NCI-H146 (cell line): ENCODE data around the gene TMEM92.
"Not testable (repeated sequence)": the region's sequence is repeated elsewhere in the genome, so short reads cannot be mapped to it uniquely, and the experiment has no call there.

Source experiments
- DNase-seq: peaks from one replicate; lab custom pipeline; 2025; lab: John Stamatoyannopoulos, UW

The TMEM92 gene

DNA sequence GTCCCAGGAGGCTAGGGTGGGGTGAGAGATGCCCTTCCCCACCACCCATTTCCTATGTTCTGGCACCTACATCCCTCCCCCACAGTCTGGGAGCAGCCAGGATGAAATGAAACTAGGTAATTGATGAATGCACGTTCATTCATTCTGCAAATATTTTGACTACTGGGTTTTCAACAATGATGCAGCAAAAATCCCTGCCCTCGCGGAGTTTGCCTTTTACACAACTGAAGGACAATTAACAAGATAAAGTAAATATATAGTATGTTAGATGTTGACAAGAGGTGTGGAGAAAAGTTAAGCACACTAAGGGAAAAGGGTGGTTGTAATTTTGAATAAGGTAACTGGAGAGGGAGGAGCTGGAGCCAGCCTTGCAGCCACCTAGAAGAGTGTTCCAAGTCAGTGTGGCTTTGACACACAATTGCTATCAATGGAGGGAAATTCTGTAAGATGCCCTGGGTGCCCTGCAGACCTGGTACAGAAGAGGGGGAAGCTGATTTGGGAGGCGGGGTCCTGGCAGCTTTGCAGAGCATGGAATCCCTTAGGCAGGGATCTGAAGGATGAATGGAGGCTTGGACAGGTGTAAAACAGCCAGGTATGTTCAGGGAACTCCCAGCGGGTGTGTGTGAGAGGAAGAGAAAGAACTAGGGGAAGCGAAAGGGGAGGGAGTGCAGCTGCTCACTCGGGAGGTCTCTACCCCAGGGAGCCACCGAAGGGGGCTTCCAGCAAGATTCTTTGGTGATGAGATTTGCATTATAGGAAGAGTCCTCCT, 2.5 kb downstream of the TMEM92 start:
- DNase-seq = no peak

- no peak for DNase-seq
Measured at GRCh38 chr17:50277357-50277754, 3.1 kb downstream of the TMEM92 start.

DNA sequence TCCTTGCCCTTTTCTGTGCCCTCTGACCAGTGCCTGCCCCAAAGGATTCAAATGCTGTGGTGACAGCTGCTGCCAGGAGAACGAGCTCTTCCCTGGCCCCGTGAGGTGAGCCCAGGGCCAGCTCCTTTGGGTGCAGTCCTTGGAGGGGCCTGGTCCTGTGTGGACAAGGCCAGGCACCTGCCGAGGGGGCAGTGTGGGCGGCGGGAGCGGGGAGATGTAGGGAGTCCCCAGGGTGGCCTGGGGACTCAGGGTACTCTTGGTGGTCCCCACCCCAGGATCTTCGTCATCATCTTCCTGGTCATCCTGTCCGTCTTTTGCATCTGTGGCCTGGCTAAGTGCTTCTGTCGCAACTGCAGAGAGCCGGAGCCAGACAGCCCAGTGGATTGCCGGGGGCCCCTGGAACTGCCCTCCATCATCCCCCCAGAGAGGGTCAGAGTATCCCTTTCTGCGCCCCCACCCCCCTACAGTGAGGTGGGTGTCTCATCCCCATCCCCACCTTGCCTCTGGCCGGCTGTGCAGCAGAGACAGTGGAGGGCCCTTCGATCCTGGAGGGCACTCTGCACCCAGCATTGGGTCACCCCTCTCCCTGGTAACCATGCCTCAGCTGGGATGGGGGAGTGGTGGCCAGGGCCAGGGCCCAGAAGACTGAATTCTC, 4.4 kb downstream of the TMEM92 start:
- no peak for DNase-seq

DNA sequence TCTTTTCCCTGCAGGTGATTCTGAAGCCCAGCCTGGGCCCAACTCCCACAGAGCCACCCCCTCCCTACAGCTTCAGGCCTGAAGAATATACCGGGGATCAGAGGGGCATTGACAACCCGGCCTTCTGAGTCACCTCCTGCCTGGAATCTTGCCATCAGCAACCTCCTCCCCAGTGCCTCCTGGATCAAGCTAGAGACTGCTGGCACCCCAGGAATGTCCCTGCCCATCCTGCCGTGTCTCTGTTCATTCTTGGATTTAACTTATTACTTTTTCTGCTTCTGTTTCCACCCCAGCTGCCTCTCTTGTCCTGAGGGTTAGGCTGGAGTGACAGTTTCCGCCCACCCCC, 4.9 kb downstream of the TMEM92 start:
- no peak for DNase-seq

GRCh38 chr17:50279639-50280038, 5.4 kb downstream of the TMEM92 start:
- DNase-seq = no peak

GRCh38 chr17:50280068-50280467, 5.8 kb downstream of the TMEM92 start:
- no peak for DNase-seq

GRCh38 chr17:50280801-50281441, 6.7 kb downstream of the TMEM92 start:
- DNase-seq = no peak

DNA sequence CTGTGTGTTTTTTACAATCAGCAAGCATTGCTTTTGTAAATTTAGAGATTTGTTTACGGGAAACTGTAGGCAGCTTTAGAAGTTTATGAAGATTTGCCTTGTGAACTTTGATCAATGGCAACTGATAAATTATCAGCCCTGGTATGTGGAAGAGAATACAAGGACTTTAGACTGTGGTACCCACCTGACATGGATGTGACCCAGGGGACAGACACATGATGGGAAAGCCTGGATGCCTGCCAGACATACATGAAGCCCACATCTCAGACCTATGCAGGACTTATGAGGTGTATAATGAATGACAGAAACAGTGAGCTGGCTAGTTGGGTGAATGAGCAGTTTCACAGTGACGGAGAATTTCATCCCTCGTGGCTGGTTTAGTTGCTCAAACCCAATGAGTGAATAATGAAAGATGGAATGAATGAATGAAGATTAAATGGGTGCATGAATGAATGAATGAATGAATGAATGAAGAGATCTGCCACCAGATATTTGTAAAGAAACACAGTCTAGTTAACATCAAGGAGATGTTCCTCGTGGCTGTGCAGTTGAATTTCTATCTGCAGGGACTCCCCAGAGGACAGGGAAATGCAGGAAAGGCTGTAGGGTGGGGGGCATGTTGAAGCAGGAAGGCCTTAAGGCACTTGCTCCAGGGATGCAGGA, 7.6 kb downstream of the TMEM92 start:
- DNase-seq = no peak

- DNase-seq = no peak
Measured at GRCh38 chr17:50283246-50283645, 9.0 kb downstream of the TMEM92 start.

- DNase-seq = no peak
Measured at GRCh38 chr17:50283714-50284113, 9.4 kb downstream of the TMEM92 start.

DNA sequence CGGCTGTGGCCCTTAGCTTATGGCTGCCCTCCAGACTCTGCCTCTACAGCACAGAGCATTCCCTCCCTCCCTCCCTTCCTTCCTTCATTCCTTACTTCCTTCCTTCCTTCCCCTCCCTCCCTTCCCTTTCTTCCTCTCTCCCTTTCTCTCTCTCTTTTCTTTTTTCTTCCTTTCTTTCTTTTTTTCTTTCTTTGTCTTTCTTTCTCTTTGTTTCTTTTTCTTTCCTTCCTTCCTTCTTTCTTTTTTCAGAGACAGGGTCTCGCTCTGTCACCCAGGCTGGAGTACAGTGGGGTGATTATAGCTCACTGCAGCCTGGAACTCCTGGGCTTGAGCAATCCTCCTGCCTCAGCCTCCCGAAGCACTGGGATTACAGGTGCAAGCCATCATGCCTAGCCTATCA, 11.7 kb downstream of the TMEM92 start:
- no peak for DNase-seq

GRCh38 chr17:50287302-50287701, 13.0 kb downstream of the TMEM92 start:
- DNase-seq = not testable (repeated sequence)

- DNase-seq = no peak
Measured at GRCh38 chr17:50288306-50288705, 14.0 kb downstream of the TMEM92 start.

- DNase-seq = no peak
Measured at GRCh38 chr17:50289278-50289677, 15.0 kb downstream of the TMEM92 start.

- no peak for DNase-seq
Measured at GRCh38 chr17:50289991-50290702, 15.9 kb downstream of the TMEM92 start.

DNA sequence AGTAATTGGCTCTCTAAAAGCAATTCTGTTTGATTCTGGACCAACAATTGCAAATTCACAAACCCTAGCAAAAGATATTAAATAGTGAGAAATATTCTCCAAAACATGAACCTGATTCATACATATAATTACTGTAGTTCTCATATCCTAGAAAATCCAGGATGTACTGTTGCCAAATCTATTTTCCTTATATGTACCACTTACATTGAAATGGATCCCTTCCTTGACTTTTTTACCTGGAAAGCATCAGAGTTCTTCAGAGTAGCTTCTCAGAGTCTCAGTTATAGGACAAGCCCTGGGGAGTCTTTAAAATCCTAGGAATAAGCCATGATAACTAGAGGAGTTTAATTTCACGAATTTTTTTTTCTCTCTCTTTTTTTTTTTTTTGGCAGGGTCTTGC, 16.7 kb downstream of the TMEM92 start:
- DNase-seq = no peak

GRCh38 chr17:50292465-50292864, 18.2 kb downstream of the TMEM92 start:
- no peak for DNase-seq

- no peak for DNase-seq
Measured at GRCh38 chr17:50295021-50295420, 20.8 kb downstream of the TMEM92 start.

- peak; percentile 88 for DNase-seq
Measured at GRCh38 chr17:50297407-50297865, 23.2 kb downstream of the TMEM92 start.

GRCh38 chr17:50298018-50298417, 23.8 kb downstream of the TMEM92 start:
- no peak for DNase-seq

GRCh38 chr17:50299776-50300175, 25.5 kb downstream of the TMEM92 start:
- DNase-seq = no peak

DNA sequence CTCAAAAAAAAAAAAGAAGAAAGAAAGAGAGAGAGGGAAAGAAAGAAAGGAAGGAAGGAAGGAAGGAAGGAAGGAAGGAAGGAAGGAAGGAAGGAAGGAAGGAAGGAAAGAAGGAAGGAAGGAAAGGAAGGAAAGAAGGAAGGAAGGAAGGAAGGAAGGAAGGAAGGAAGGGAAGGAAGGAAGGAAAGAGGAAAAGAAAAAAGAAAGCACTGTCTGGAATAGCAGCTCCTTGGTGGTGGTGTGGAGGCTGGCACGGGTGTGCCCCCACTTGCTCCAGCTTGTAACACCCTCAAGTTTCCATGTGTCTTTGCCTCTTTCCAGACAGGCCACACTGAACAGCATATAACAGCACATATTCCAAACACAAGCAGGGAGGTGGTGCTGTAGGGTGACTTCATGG, 26.6 kb downstream of the TMEM92 start:
- not testable (repeated sequence) for DNase-seq
